Keratinocyte (primary cell): ENCODE data around the gene USP47. TPM values are rescaled to one million over a fixed set of nuclear protein-coding genes. Genes with fewer than 3 reads are reported as not detected.

Source experiments
- DNase-seq: peaks from one replicate; pipeline ENCODE4 v3.0.0-alpha.2; 2011; ENCODE audit warnings: low read depth, missing footprints, low spot score
- FAIRE-seq: peaks from 2 replicates; lab custom pipeline; 2011; peaks lifted over from hg19 to GRCh38; lab: Jason Lieb, UNC
- H2AFZ ChIP-seq: 2 replicates; pipeline ENCODE4 v1.6.0; 2012; ENCODE audit warnings: low read length, control low read depth, inconsistent platforms; ENCODE audit not compliant: control insufficient read depth
- H3K27ac ChIP-seq: 2 replicates; pipeline ENCODE4 v1.5.1; 2011; ENCODE audit warnings: low read length; ENCODE audit not compliant: control insufficient read depth, insufficient read depth
- H3K27me3 ChIP-seq: 3 replicates; pipeline ENCODE4 v1.6.0; 2011; ENCODE audit warnings: low read length; ENCODE audit not compliant: control insufficient read depth, insufficient read depth; ENCODE audit errors: extremely low read depth
- H3K36me3 ChIP-seq, 2 experiments: 2 replicates in 1 of 2; 3 replicates in 1 of 2; pipeline ENCODE4 v1.5.1; 2011; ENCODE audit warnings: low read length in 2 of 2, mild to moderate bottlenecking in 1 of 2; ENCODE audit not compliant: control insufficient read depth in 2 of 2, insufficient read depth in 2 of 2; ENCODE audit errors: extremely low read depth in 1 of 2
- H3K4me1 ChIP-seq: 3 replicates; pipeline ENCODE4 v1.5.1; 2011; ENCODE audit warnings: low read length; ENCODE audit not compliant: control insufficient read depth, insufficient read depth; ENCODE audit errors: extremely low read depth
- H3K4me2 ChIP-seq: 3 replicates; pipeline ENCODE4 v1.6.0; 2011; ENCODE audit warnings: low read depth, low read length; ENCODE audit not compliant: control insufficient read depth, insufficient read depth; ENCODE audit errors: extremely low read depth
- H3K4me3 ChIP-seq, 3 experiments: fragments of 200-600 bp in 1 of 3; sonication (generic) in 1 of 3; 2 replicates in 2 of 3; 3 replicates in 1 of 3; pipeline ENCODE4 v1.5.1; 2011 to 2016; ENCODE audit warnings: low read length in 3 of 3, mild to moderate bottlenecking in 3 of 3, control low read depth in 2 of 3, inconsistent platforms in 1 of 3, low read depth in 1 of 3, mixed read lengths in 1 of 3, mixed run types in 1 of 3, moderate library complexity in 1 of 3; ENCODE audit not compliant: control insufficient read depth in 2 of 3, insufficient read depth in 2 of 3; ENCODE audit errors: extremely low read depth in 1 of 3
- H3K79me2 ChIP-seq: 2 replicates; pipeline ENCODE4 v1.6.0; 2012; ENCODE audit warnings: low read length; ENCODE audit not compliant: control insufficient read depth, insufficient read depth
- H3K9ac ChIP-seq: 3 replicates; pipeline ENCODE4 v1.6.0; 2011; ENCODE audit warnings: low read length; ENCODE audit not compliant: control insufficient read depth, insufficient read depth; ENCODE audit errors: extremely low read depth
- H3K9me1 ChIP-seq: 3 replicates; pipeline ENCODE4 v1.6.0; 2011; ENCODE audit warnings: low read length; ENCODE audit not compliant: control insufficient read depth, insufficient read depth; ENCODE audit errors: extremely low read depth
- H3K9me3 ChIP-seq: 2 replicates; pipeline ENCODE4 v1.5.1; 2012; ENCODE audit warnings: low read depth, low read length; ENCODE audit not compliant: control insufficient read depth
- H4K20me1 ChIP-seq: 3 replicates; pipeline ENCODE4 v1.6.0; 2011; ENCODE audit warnings: low read length; ENCODE audit not compliant: control insufficient read depth, insufficient read depth; ENCODE audit errors: extremely low read depth
- CTCF ChIP-seq, 3 experiments: IDR thresholded peaks in 1 of 3; conservative IDR thresholded peaks in 1 of 3; optimal IDR thresholded peaks in 1 of 3; 2 replicates in 2 of 3; 3 replicates in 1 of 3; pipeline versions ENCODE3 to v1.5.1; 2011; ENCODE audit warnings: low read length in 3 of 3, mild to moderate bottlenecking in 3 of 3, moderate library complexity in 2 of 3, control low read depth in 1 of 3, inconsistent platforms in 1 of 3; ENCODE audit not compliant: insufficient read depth in 2 of 3; ENCODE audit errors: extremely low read depth in 1 of 3
- EZH2 ChIP-seq: IDR thresholded peaks from one replicate; pipeline ENCODE4 v1.6.1; 2012; ENCODE audit warnings: inconsistent platforms, mild to moderate bottlenecking, low read length, moderate library complexity
- dilution Hi-C: fragments of 300-500 bp; cut with MboI; formaldehyde crosslinking; loops from one replicate; pipeline ENCODE4 v1.7.0; 2020; ENCODE audit warnings: low sequenced_read_pairs; ENCODE audit not compliant: extremely low pct_ligation_motif_present
- polyA plus RNA-seq, 5 experiments: library from polyadenylated mRNA; depleted of rRNA in 3 of 5; stranded (reverse) in 3 of 5; stranded (forward) in 1 of 5; unstranded in 1 of 5; fragments of >200 nt; gene quantifications; 1 replicate in 1 of 5; 2 replicates in 3 of 5; 3 replicates in 1 of 5; pipeline versions ENCODE4 v1.2.1 to v1.2.3, GENCODE V29; 2011 to 2012; ENCODE audit warnings: missing spikeins in 2 of 5, low read depth in 1 of 5, low replicate concordance in 1 of 5

USP47 gene
- polyA plus RNA-seq, 1 donor (not counting 4 experiments of a cell fraction or from before 2014, with no cell fraction given) = 22.4 TPM

DNA sequence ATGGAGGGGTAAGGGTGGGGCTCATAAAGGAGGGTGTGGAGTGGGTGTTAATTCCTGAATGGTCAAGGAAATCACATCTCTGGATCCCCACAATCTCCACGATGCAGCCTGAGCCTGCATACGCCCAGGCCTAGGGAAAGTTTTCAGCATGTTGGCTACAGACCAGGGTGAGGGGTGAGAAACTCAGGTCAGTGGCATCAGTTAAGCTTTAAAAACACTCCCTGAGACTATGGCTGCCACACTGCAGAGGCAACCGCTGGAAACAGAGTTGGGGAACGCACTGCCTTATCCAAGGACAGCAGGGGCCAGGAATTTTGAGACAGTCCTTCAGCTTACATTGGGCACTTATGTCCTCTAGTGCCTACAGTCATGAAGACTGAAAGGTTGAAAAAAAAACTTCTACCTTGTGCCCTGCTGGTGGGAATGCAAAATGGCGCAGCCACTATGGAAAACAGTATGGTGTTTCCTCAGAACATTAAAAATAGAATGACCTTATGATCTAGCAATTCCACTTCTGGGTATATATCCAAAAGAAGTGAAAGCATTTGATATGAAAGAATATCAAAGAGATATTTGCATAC, 147.0 kb downstream of the USP47 start:
- Histone ChIP-seq H3K9me3 (no peaks in the 10 kb centered on the region), H3K27ac (peak overlapping the region; percentile 19), H3K27me3 (no peaks in the 10 kb centered on the region), H4K20me1 (no peaks in the 10 kb centered on the region), H2AFZ (no peak overlapping the region), H3K79me2 (peaks cover 52% of the 10 kb centered on the region), H3K4me1 (peaks cover 72% of the 10 kb centered on the region), H3K36me3 (peaks cover 1 to 39% of the 10 kb centered on the region in 2 experiments), H3K9me1 (no peaks in the 10 kb centered on the region), H3K4me3 (no peak overlapping the region), H3K9ac (no peak overlapping the region), H3K4me2 (no peak overlapping the region)
- TF ChIP-seq EZH2 = no peak
- peak in 2 of 3 experiments; percentile 31 to 32 for TF ChIP-seq CTCF (optimal IDR thresholded peaks at IDR 0.05 in 1 of 3, IDR thresholded peaks at IDR 0.05 in 1 of 3, conservative IDR thresholded peaks at IDR 0.05 in 1 of 3; ENCODE audit: extremely low read depth in 1 of 3, insufficient read depth in 2 of 3, low read length in 3 of 3)
- FAIRE-seq (no peak), DNase-seq (no peak)
- dilution Hi-C loops = no loop called here

GRCh38 chr11:11989774-11990744, 148.3 kb downstream of the USP47 start:
- Histone ChIP-seq H3K27me3 (no peaks in the 10 kb centered on the region), H3K9me3 (no peaks in the 10 kb centered on the region), H4K20me1 (no peaks in the 10 kb centered on the region), H3K4me2 (no peak overlapping the region), H2AFZ (no peak overlapping the region), H3K9ac (no peak overlapping the region), H3K79me2 (peaks cover 54% of the 10 kb centered on the region), H3K4me3 (no peak overlapping the region), H3K9me1 (peaks cover 2% of the 10 kb centered on the region), H3K4me1 (peaks cover 77% of the 10 kb centered on the region), H3K27ac (no peak overlapping the region), H3K36me3 (peaks cover 5 to 47% of the 10 kb centered on the region in 2 experiments)
- dilution Hi-C loops = no loop called here
- no peak for TF ChIP-seq CTCF (optimal IDR thresholded peaks at IDR 0.05 in 1 of 3, IDR thresholded peaks at IDR 0.05 in 1 of 3, conservative IDR thresholded peaks at IDR 0.05 in 1 of 3; ENCODE audit: extremely low read depth in 1 of 3, insufficient read depth in 2 of 3, low read length in 3 of 3)
- no peak for TF ChIP-seq EZH2
- FAIRE-seq = no peak
- no peak for DNase-seq
